Tibial nerve (tissue), 4 donors: ENCODE measurements around the gene SLC35B2. TPM values are rescaled to one million over a fixed set of nuclear protein-coding genes. Genes with fewer than 3 reads are reported as not detected.

ENCODE experiments used
- DNase-seq, 2 donors: peaks; one replicate each; pipeline ENCODE4 v3.0.0-alpha.2; 2019; ENCODE audit warnings: low spot score in 2 of 2
- H3K27ac ChIP-seq, 4 donors: fragments of 200-600 bp; sonication (generic) in 3 of 4; one replicate each; pipeline ENCODE4 v1.5.1; 2017 to 2019; ENCODE audit warnings: mild to moderate bottlenecking in 1 of 4
- H3K27me3 ChIP-seq, 2 donors: fragments of 200-600 bp; sonication (generic) in 1 of 2; one replicate each; pipeline versions ENCODE4 v1.5.1 to v1.6.0; 2017 to 2019
- H3K36me3 ChIP-seq, 3 donors: fragments of 200-600 bp; sonication (generic); one replicate each; pipeline ENCODE4 v1.5.1; 2018 to 2019
- H3K4me1 ChIP-seq, 4 donors: fragments of 200-600 bp; sonication (generic) in 3 of 4; one replicate each; pipeline ENCODE4 v1.5.1; 2017 to 2019
- H3K4me3 ChIP-seq, 4 donors: fragments of 200-600 bp; sonication (generic) in 3 of 4; one replicate each; pipeline ENCODE4 v1.5.1; 2017 to 2019; ENCODE audit warnings: mild to moderate bottlenecking in 1 of 4, moderate library complexity in 1 of 4
- H3K9me3 ChIP-seq, 4 donors: fragments of 200-600 bp; sonication (generic) in 3 of 4; one replicate each; pipeline ENCODE4 v1.5.1; 2017 to 2019
- EP300 ChIP-seq, 2 donors: sonication (generic); formaldehyde crosslinking; IDR thresholded peaks; one replicate each; pipeline ENCODE4 v1.6.1; 2017; ENCODE audit warnings: antibody characterized with exemption in 2 of 2, mild to moderate bottlenecking in 1 of 2
- POLR2A ChIP-seq, 2 donors: fragments of 450-650 bp; IDR thresholded peaks; one replicate each; pipeline ENCODE4 v1.6.1; 2017; ENCODE audit warnings: antibody characterized with exemption in 2 of 2, mild to moderate bottlenecking in 2 of 2, moderate library complexity in 2 of 2
- WGBS, 2 donors: methylation state at CpG; one replicate each; pipeline ENCODE4 v1.1.5; 2018; 5-methylcytosine and 5-hydroxymethylcytosine counted together
- total RNA-seq, 4 donors: library from RNA; depleted of rRNA; stranded (reverse); fragments of >200 nt; gene quantifications; one replicate each; pipeline ENCODE4 v1.1.0, GENCODE V29; 2016
- TF ChIP-seq, protein P1 (sequence below), 5 experiments: fragments of 200-600 bp in 3 of 5; fragments of 450-650 bp in 2 of 5; sonication (generic) in 3 of 5; IDR thresholded peaks; one replicate each; pipeline ENCODE4 v1.5.1; 2016 to 2019; ENCODE audit warnings: antibody characterized with exemption in 5 of 5, mild to moderate bottlenecking in 3 of 5, moderate library complexity in 2 of 5

The SLC35B2 gene
- total RNA-seq, 4 donors from 2014 or later = 28.0 to 34.1 (median 33.1) TPM

DNA sequence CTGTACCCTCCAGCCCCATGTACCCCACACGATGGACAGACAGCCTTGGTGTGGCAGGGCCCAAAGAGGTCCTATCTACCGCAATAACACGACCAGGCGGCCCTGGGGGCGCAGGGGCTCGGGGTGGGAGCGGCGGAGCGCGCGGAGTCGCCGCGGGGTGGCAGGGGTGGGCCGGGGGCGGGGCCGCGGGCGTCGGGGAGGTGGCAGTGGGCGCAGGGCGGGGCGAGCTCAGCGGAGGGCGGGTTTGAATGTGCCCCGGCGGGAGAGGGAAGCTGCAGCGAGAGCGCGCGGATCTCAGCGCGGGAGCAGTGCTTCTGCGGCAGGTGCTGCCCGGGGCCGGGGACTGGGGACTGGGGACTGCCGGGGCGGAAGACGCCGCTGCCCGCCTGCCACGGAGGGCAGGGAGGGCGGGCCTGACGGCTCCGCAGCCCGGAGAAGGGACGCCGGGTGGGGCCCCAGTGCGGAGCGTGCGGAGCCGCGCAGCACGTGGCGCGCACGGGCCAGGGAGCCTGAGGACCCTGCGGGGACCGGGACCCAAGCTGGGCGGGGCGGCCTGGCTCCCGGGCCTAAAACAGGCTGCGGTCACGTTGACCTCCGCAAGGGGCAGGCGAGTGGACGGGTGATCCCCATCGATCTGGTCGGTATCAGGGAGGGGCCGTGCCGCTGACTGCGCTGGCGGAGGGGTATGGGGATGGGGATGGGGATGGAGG is 33.9 kb downstream of the SLC35B2 start, which contains the start of gene SLC29A1:
TSS of gene SLC29A1 (plus strand) at position 277 of the 710 bp plus-strand sequence. CDS start 3,719 bp downstream, outside the sequence.
- Histone ChIP-seq H3K27ac (peak within 1 kb of the TSS; percentile 60 to 90 (median 82)), H3K9me3 (no peaks in the 10 kb centered on the region), H3K27me3 (no peaks in the 10 kb centered on the region), H3K36me3 (no peaks in the 10 kb centered on the region), H3K4me3 (peak within 1 kb of the TSS; percentile 44 to 78 (median 61)), H3K4me1 (peaks cover 0 to 93% (median 51%) of the 10 kb centered on the region in 4 donors)
- TF ChIP-seq POLR2A (IDR thresholded peaks at IDR 0.05) (peak in 1 of 2 donors; percentile 30), EP300 (IDR thresholded peaks at IDR 0.05) (peak in 1 of 2 donors; percentile 42)
- TF ChIP-seq, protein P1, sequence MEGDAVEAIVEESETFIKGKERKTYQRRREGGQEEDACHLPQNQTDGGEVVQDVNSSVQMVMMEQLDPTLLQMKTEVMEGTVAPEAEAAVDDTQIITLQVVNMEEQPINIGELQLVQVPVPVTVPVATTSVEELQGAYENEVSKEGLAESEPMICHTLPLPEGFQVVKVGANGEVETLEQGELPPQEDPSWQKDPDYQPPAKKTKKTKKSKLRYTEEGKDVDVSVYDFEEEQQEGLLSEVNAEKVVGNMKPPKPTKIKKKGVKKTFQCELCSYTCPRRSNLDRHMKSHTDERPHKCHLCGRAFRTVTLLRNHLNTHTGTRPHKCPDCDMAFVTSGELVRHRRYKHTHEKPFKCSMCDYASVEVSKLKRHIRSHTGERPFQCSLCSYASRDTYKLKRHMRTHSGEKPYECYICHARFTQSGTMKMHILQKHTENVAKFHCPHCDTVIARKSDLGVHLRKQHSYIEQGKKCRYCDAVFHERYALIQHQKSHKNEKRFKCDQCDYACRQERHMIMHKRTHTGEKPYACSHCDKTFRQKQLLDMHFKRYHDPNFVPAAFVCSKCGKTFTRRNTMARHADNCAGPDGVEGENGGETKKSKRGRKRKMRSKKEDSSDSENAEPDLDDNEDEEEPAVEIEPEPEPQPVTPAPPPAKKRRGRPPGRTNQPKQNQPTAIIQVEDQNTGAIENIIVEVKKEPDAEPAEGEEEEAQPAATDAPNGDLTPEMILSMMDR (IDR thresholded peaks at IDR 0.05) = peak in 4 of 5 experiments; percentile 7 to 32 (median 14)
- peak; percentile 71 to 76 for DNase-seq
- 1% methylated on average over 30 to 36 of the region's 73 CpGs for WGBS, 2 donors

- Histone ChIP-seq H3K9me3 (no peaks in the 10 kb centered on the region), H3K4me1 (peaks cover 0 to 93% (median 55%) of the 10 kb centered on the region in 4 donors), H3K4me3 (peak overlapping the region; percentile 24 to 78 (median 61)), H3K36me3 (no peaks in the 10 kb centered on the region), H3K27ac (peak overlapping the region; percentile 60 to 90 (median 82)), H3K27me3 (no peaks in the 10 kb centered on the region)
- TF ChIP-seq, protein P1 (IDR thresholded peaks at IDR 0.05) = no peak
- 21 to 23% methylated on average over 26 of the region's 26 CpGs for WGBS, 2 donors
- DNase-seq = no peak
Observed at GRCh38 chr6:44222486-44223318, 34.6 kb downstream of the SLC35B2 start.

DNA sequence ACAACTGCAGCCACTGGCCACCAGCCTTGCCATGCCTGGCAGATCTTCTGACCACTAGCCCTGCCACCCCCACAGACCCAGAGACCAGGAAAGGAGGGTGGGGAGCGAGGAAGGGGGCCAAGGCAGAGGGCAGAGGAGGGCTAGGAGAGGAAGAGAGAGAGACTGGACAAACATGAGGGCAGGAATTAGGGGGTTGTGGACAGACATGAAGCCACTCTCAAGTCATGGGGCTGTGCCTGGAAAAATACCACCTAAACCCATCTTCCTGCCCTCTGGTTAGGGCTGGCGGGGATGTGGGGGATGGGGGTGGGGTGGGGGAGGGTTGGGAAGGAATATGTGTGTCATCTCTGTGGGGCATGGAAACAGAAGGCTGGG is 35.4 kb downstream of the SLC35B2 start:
- no peaks in the 10 kb centered on the region for H3K9me3 ChIP-seq
- TF ChIP-seq, protein P1 (IDR thresholded peaks at IDR 0.05) = no peak
- TF ChIP-seq POLR2A (IDR thresholded peaks at IDR 0.05) (no peak), EP300 (IDR thresholded peaks at IDR 0.05) (no peak)
- no peak for DNase-seq
- peak overlapping the region; percentile 60 to 90 (median 82) for H3K27ac ChIP-seq
- no peaks in the 10 kb centered on the region for H3K27me3 ChIP-seq
- no peaks in the 10 kb centered on the region for H3K36me3 ChIP-seq
- peak overlapping the region in 1 of 4 donors; percentile 75 for H3K4me3 ChIP-seq
- WGBS, 2 donors = 45 to 47% methylated on average over 2 of the region's 2 CpGs
- H3K4me1 ChIP-seq = peaks cover 0 to 93% (median 47%) of the 10 kb centered on the region in 4 donors

- Histone ChIP-seq H3K4me1 (peaks cover 0 to 92% (median 46%) of the 10 kb centered on the region in 4 donors), H3K36me3 (no peaks in the 10 kb centered on the region), H3K27me3 (no peaks in the 10 kb centered on the region), H3K9me3 (no peaks in the 10 kb centered on the region), H3K27ac (peak overlapping the region; percentile 60 to 90 (median 82)), H3K4me3 (peak overlapping the region in 1 of 4 donors; percentile 75)
- TF ChIP-seq POLR2A (IDR thresholded peaks at IDR 0.05) (peak in 1 of 2 donors; percentile 7), EP300 (IDR thresholded peaks at IDR 0.05) (peak; percentile 25 to 83)
- TF ChIP-seq, protein P1 (IDR thresholded peaks at IDR 0.05) = peak; percentile 77 to 90 (median 87)
- WGBS, 2 donors = 3 to 10% methylated on average over 4 of the region's 4 CpGs
- DNase-seq = peak; percentile 77 to 81
Observed at GRCh38 chr6:44221291-44221960, 35.9 kb downstream of the SLC35B2 start.
